Mesenchymal stem cell (in vitro differentiated cells and primary cell): ENCODE data around the gene MTG1.

Source experiments
- DNase-seq: peaks from one replicate; pipeline ENCODE4 v3.0.0-alpha.2; 2013
- H2AFZ ChIP-seq: one replicate; pipeline ENCODE4 v1.6.1; 2013; ENCODE audit warnings: low read depth, mild to moderate bottlenecking, control low read depth, inconsistent platforms, low read length, moderate library complexity
- H2AK5ac ChIP-seq: 2 replicates; pipeline ENCODE4 v1.6.1; 2013; ENCODE audit warnings: low read length, moderate library complexity, mild to moderate bottlenecking, inconsistent platforms; ENCODE audit not compliant: severe bottlenecking
- H2BK120ac ChIP-seq: one replicate; pipeline ENCODE4 v1.6.1; 2013; ENCODE audit warnings: low read depth, mild to moderate bottlenecking, inconsistent platforms, low read length, moderate library complexity
- H2BK12ac ChIP-seq, 2 experiments: one replicate each; pipeline ENCODE4 v1.6.1; 2013; ENCODE audit warnings: inconsistent platforms in 2 of 2, low read length in 2 of 2, mild to moderate bottlenecking in 2 of 2, moderate library complexity in 2 of 2, control low read depth in 1 of 2
- H2BK15ac ChIP-seq: one replicate; pipeline ENCODE4 v1.6.1; 2013; ENCODE audit warnings: mild to moderate bottlenecking, low read depth, inconsistent platforms; ENCODE audit not compliant: poor library complexity, severe bottlenecking
- H2BK5ac ChIP-seq: 2 replicates; pipeline ENCODE4 v1.6.1; 2013; ENCODE audit warnings: low read depth, mild to moderate bottlenecking, low read length, control low read depth, inconsistent platforms; ENCODE audit not compliant: poor library complexity, severe bottlenecking
- H3K14ac ChIP-seq, 2 experiments: one replicate each; pipeline ENCODE4 v1.6.1; 2013; ENCODE audit warnings: inconsistent platforms in 2 of 2, low read length in 2 of 2, control low read depth in 1 of 2, mild to moderate bottlenecking in 1 of 2, moderate library complexity in 1 of 2
- H3K18ac ChIP-seq, 2 experiments: one replicate each; pipeline ENCODE4 v1.6.1; 2013; ENCODE audit warnings: inconsistent platforms in 2 of 2, low read length in 2 of 2, control low read depth in 1 of 2, low read depth in 1 of 2, mild to moderate bottlenecking in 1 of 2
- H3K23ac ChIP-seq, 2 experiments: one replicate each; pipeline ENCODE4 v1.6.1; 2013; ENCODE audit warnings: inconsistent platforms in 2 of 2, low read length in 2 of 2, mild to moderate bottlenecking in 2 of 2, moderate library complexity in 2 of 2, control low read depth in 1 of 2
- H3K27ac ChIP-seq: 2 replicates; pipeline ENCODE4 v1.5.1; 2013; ENCODE audit warnings: mild to moderate bottlenecking, moderate library complexity, low read length, control low read depth, inconsistent platforms; ENCODE audit not compliant: poor library complexity, severe bottlenecking
- H3K27me3 ChIP-seq, 2 experiments: 2 replicates each; pipeline versions ENCODE4 v1.6.1 to v1.7.0; 2013; ENCODE audit warnings: low read length in 2 of 2, mild to moderate bottlenecking in 2 of 2, moderate library complexity in 2 of 2, control low read depth in 1 of 2, inconsistent platforms in 1 of 2; ENCODE audit not compliant: control insufficient read depth in 1 of 2, insufficient read depth in 1 of 2
- H3K36me3 ChIP-seq, 2 experiments: 2 replicates each; pipeline versions ENCODE4 v1.6.1 to v1.7.0; 2013; ENCODE audit warnings: low read length in 2 of 2, control low read depth in 1 of 2, inconsistent platforms in 1 of 2, low read depth in 1 of 2, mild to moderate bottlenecking in 1 of 2; ENCODE audit not compliant: insufficient read depth in 2 of 2, control insufficient read depth in 1 of 2
- H3K4ac ChIP-seq, 2 experiments: one replicate each; pipeline ENCODE4 v1.6.1; 2013; ENCODE audit warnings: inconsistent platforms in 2 of 2, low read length in 2 of 2, mild to moderate bottlenecking in 2 of 2, moderate library complexity in 2 of 2, control low read depth in 1 of 2, low read depth in 1 of 2
- H3K4me1 ChIP-seq: 2 replicates; pipeline ENCODE4 v1.6.1; 2013; ENCODE audit warnings: low read depth, low read length, control low read depth; ENCODE audit not compliant: control insufficient read depth, insufficient read depth
- H3K4me2 ChIP-seq: 2 replicates; pipeline ENCODE4 v1.6.1; 2013; ENCODE audit warnings: low read length, mild to moderate bottlenecking, inconsistent platforms; ENCODE audit not compliant: poor library complexity, severe bottlenecking
- H3K4me3 ChIP-seq, 2 experiments: 2 replicates each; pipeline versions ENCODE4 v1.5.1 to v1.7.0; 2013; ENCODE audit warnings: low read length in 2 of 2, mild to moderate bottlenecking in 2 of 2, control low read depth in 1 of 2, low read depth in 1 of 2; ENCODE audit not compliant: insufficient read depth in 1 of 2
- H3K79me1 ChIP-seq: replicated peaks from 2 replicates; pipeline ENCODE4 v1.6.1; 2013; ENCODE audit warnings: mild to moderate bottlenecking, control low read depth, low read length, inconsistent platforms; ENCODE audit not compliant: poor library complexity, severe bottlenecking
- H3K9ac ChIP-seq: 2 replicates; pipeline ENCODE4 v1.7.0; 2013; ENCODE audit warnings: mild to moderate bottlenecking, low read length, moderate library complexity
- H3K9me3 ChIP-seq: 2 replicates; pipeline ENCODE4 v1.7.0; 2013; ENCODE audit warnings: mild to moderate bottlenecking, low read length; ENCODE audit not compliant: control insufficient read depth
- H4K8ac ChIP-seq: one replicate; pipeline ENCODE4 v1.6.1; 2013; ENCODE audit warnings: inconsistent platforms, mild to moderate bottlenecking, low read length, moderate library complexity
- H4K91ac ChIP-seq: one replicate; pipeline ENCODE4 v1.6.1; 2013; ENCODE audit warnings: mild to moderate bottlenecking, low read length, inconsistent platforms
- WGBS: methylation state at CpG from one replicate; pipeline ENCODE4 v1.1.7; 2013; ENCODE audit warnings: mixed read lengths; 5-methylcytosine and 5-hydroxymethylcytosine counted together

Gene MTG1

DNA sequence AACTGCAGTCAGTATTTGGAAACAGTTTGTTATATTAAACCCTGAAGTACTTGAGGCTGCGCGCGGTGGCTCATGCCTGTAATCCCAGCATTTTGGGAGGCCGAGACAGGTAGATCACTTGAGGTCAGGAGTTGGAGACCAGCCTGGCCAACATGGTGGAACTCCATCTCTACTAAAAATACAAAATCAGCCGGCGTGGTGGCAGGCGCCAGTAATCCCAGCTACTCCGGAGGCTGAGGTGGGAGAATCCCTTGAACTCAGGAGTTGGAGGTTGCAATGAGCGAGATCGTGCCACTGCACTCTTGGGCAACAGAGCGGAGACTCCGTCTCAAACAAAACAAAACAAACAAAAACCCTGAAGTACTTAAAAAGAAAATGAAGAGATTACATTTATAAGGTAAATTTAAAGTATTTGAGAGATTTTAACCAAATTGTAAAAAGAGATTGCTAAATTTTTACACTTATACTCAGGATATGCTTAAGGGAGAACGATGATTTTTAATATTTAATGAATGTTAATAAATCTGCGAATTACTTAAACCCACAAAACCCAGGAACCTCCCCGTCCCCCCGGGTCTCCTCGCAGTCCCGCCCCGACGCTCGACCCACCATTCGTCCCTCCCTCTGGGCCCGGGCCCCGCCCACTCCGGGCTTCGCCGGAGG is 425 bp upstream of the MTG1 start:
- H2BK120ac ChIP-seq, result no peak overlapping the region
- H2AFZ ChIP-seq, result no peak overlapping the region
- H3K4me1 ChIP-seq, result peaks cover 16% of the 10 kb centered on the region
- peak overlapping the region; percentile 93 for H4K8ac ChIP-seq
- H2BK15ac ChIP-seq, result no peak overlapping the region
- H3K9me3 ChIP-seq, result no peaks in the 10 kb centered on the region
- no peak overlapping the region for H3K4ac ChIP-seq
- H3K23ac ChIP-seq, result no peak overlapping the region
- H3K14ac ChIP-seq, result no peak overlapping the region
- peak overlapping the region in 1 of 2 experiments; percentile 99 for H3K4me3 ChIP-seq
- DNase-seq, result no peak
- H2AK5ac ChIP-seq, result no peak overlapping the region
- no peaks in the 10 kb centered on the region for H3K27me3 ChIP-seq
- H3K9ac ChIP-seq, result peak overlapping the region; percentile 99
- H3K4me2 ChIP-seq, result peak overlapping the region; percentile 49
- peaks cover 32 to 42% of the 10 kb centered on the region in 2 experiments for H3K36me3 ChIP-seq
- 35% methylated on average over 22 of the region's 27 CpGs for WGBS
- no peak overlapping the region for H3K27ac ChIP-seq
- H3K18ac ChIP-seq, result no peak overlapping the region
- H4K91ac ChIP-seq, result no peak overlapping the region
- peaks cover 16% of the 10 kb centered on the region for H3K79me1 ChIP-seq
- no peak overlapping the region for H2BK12ac ChIP-seq
- no peak overlapping the region for H2BK5ac ChIP-seq

DNA sequence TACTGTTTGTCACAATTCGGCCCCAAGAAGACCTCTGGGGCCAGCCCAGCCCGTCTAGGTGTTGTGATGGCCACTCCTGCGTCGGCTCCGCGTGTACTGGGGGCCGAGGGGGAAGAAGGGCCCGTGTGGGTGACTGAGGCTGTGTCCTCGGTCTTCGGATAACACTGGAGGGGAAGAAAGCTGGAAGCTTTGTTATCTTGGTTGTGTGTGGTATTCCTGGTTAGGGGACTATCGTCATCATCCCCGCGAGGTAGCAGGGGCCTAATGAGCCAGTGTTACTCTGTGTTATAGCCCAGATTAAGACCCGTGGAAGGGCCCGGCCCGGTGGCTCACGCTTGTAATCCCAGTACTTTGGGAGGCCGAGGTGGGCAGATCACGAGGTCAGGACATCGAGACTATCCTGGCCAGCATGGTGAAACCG is 854 bp downstream of the MTG1 start:
- Histone ChIP-seq H3K14ac (peak overlapping the region in 1 of 2 experiments; percentile 43), H2BK15ac (no peak overlapping the region), H2BK12ac (no peak overlapping the region), H4K91ac (peak overlapping the region; percentile 71), H3K18ac (peak overlapping the region in 1 of 2 experiments; percentile 98), H3K27me3 (no peaks in the 10 kb centered on the region), H3K27ac (peak overlapping the region; percentile 55), H3K9ac (peak overlapping the region; percentile 99), H2BK5ac (no peak overlapping the region), H3K4me2 (peak overlapping the region; percentile 73), H2BK120ac (no peak overlapping the region), H3K23ac (no peak overlapping the region), H3K4ac (peak overlapping the region; percentile 83 to 95), H2AK5ac (no peak overlapping the region), H3K4me3 (peak overlapping the region; percentile 99), H2AFZ (no peak overlapping the region), H3K4me1 (peaks cover 19% of the 10 kb centered on the region), H3K36me3 (peaks cover 37 to 48% of the 10 kb centered on the region in 2 experiments), H3K9me3 (no peaks in the 10 kb centered on the region), H3K79me1 (peaks cover 25% of the 10 kb centered on the region), H4K8ac (peak overlapping the region; percentile 48)
- no peak for DNase-seq
- 42% methylated on average over 21 of the region's 21 CpGs for WGBS

DNA sequence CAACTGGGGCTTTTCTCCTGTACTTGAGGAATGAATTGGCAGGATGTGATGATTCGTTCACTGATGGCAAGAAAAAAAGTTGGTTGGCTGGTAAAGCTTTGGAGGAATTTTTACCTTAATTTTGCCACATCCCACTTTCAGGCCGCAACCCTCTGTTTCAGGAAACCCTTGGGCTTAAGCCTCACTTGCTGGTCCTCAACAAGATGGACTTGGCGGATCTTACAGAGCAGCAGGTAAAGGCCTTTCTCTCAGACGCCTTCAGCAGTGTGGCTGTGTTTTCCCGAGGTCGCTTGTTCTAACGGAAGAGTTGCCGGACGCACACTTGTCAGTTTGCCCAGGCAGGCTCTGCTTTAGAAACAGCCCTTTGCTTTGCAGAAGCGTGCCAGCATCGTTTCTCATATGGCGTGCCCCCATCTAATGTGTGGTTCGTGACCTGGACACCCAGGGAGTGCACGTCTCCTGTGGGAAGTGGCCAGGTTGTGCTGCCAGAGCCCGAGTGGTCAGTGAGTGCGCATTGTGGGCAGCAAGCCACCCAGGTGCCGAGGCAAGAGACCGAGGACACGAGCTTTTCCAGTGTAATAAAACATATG is 2.2 kb downstream of the MTG1 start:
- H3K14ac ChIP-seq, result no peak overlapping the region

DNA sequence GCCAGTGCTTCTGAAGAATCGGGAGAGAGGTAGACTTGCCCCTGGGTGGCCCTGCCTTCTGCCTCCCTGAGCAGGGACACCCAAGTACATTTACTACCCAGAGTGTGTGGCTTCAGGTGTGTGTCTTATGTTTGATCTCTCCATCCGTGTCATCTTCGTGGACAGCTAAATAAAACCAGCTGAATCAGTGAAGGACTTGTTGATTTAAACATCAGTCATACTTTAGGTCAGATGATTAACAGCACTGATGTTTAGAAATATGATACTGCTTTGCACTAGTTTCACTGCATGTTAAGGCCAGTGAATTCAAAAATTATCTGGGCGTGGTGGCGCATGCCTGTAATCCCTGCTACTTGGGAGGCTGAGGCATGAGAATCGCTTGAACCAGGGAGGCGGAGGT is 4.0 kb downstream of the MTG1 start:
- H3K27ac ChIP-seq, result peak overlapping the region; percentile 34
- 97% methylated on average over 7 of the region's 7 CpGs for WGBS
- H3K18ac ChIP-seq, result no peak overlapping the region

More for the DNA sequence above, 2.2 kb downstream of the MTG1 start:
- peak overlapping the region; percentile 12 for H2AK5ac ChIP-seq
- H3K9ac ChIP-seq, result no peak overlapping the region
- H2BK5ac ChIP-seq, result no peak overlapping the region
- no peak overlapping the region for H2AFZ ChIP-seq
- no peak overlapping the region for H3K27ac ChIP-seq
- H3K4me1 ChIP-seq, result peaks cover 18% of the 10 kb centered on the region
- H3K4ac ChIP-seq, result no peak overlapping the region
- no peak overlapping the region for H2BK15ac ChIP-seq
- H3K4me3 ChIP-seq, result no peak overlapping the region
- no peak overlapping the region for H3K23ac ChIP-seq
- no peak overlapping the region for H2BK12ac ChIP-seq
- H3K36me3 ChIP-seq, result peaks cover 49% of the 10 kb centered on the region in 2 experiments
- peak overlapping the region; percentile 19 for H4K8ac ChIP-seq
- 96% methylated on average over 15 of the region's 19 CpGs for WGBS
- no peak overlapping the region for H4K91ac ChIP-seq
- H3K27me3 ChIP-seq, result no peaks in the 10 kb centered on the region
- no peak overlapping the region for H3K4me2 ChIP-seq
- H3K79me1 ChIP-seq, result peaks cover 32% of the 10 kb centered on the region
- H3K9me3 ChIP-seq, result no peaks in the 10 kb centered on the region
- no peak for DNase-seq
- no peak overlapping the region for H2BK120ac ChIP-seq
- H3K18ac ChIP-seq, result no peak overlapping the region

More for the DNA sequence above, 4.0 kb downstream of the MTG1 start:
- Histone ChIP-seq H2BK15ac (no peak overlapping the region), H3K4me2 (no peak overlapping the region), H3K23ac (no peak overlapping the region), H2AK5ac (peak overlapping the region; percentile 79), H4K91ac (no peak overlapping the region), H4K8ac (no peak overlapping the region), H3K4ac (no peak overlapping the region), H2BK5ac (no peak overlapping the region), H3K27me3 (no peaks in the 10 kb centered on the region), H3K9ac (no peak overlapping the region), H3K79me1 (peaks cover 43% of the 10 kb centered on the region), H3K14ac (no peak overlapping the region), H3K36me3 (peaks cover 55 to 61% of the 10 kb centered on the region in 2 experiments), H2AFZ (no peak overlapping the region), H2BK12ac (no peak overlapping the region), H3K9me3 (no peaks in the 10 kb centered on the region), H3K4me3 (no peak overlapping the region), H3K4me1 (peaks cover 21% of the 10 kb centered on the region), H2BK120ac (no peak overlapping the region)
- no peak for DNase-seq
